Aorta (tissue), 5 donors: ENCODE data around the gene SLC25A23. TPM values are rescaled to one million over a fixed set of nuclear protein-coding genes. Genes with fewer than 3 reads are reported as not detected.
"Not testable (repeated sequence)": the region's sequence is repeated elsewhere in the genome, so short reads cannot be mapped to it uniquely, and the experiment has no call there.

Experiments used
- ATAC-seq: fragments of 200-7000 bp; cut with Tn5 transposase; one replicate; pipeline ENCODE4 v1.9.1; 2022; ENCODE audit warnings: moderate library complexity; ENCODE audit not compliant: low FRiP score
- DNase-seq, 2 donors: peaks; one replicate each; pipeline ENCODE4 v3.0.0-alpha.2; 2020
- H3K27ac ChIP-seq, 2 donors: one replicate each; pipeline ENCODE4 v1.5.1; 2013; ENCODE audit warnings: low read length in 2 of 2, mild to moderate bottlenecking in 2 of 2, moderate library complexity in 2 of 2, control low read depth in 1 of 2, inconsistent platforms in 1 of 2, low read depth in 1 of 2
- H3K27me3 ChIP-seq, 2 donors: one replicate each; pipeline ENCODE4 v1.6.1; 2013; ENCODE audit warnings: control low read depth in 1 of 2, low read length in 1 of 2, mild to moderate bottlenecking in 1 of 2, moderate library complexity in 1 of 2; ENCODE audit not compliant: insufficient read depth in 2 of 2, control insufficient read depth in 1 of 2
- H3K36me3 ChIP-seq, 2 donors: one replicate each; pipeline ENCODE4 v1.6.1; 2013; ENCODE audit warnings: control low read depth in 1 of 2, low read length in 1 of 2, mild to moderate bottlenecking in 1 of 2; ENCODE audit not compliant: insufficient read depth in 2 of 2, control insufficient read depth in 1 of 2
- H3K4me1 ChIP-seq, 2 donors: one replicate each; pipeline ENCODE4 v1.6.1; 2013; ENCODE audit warnings: low read length in 2 of 2, control low read depth in 1 of 2, mild to moderate bottlenecking in 1 of 2, moderate library complexity in 1 of 2; ENCODE audit not compliant: insufficient read depth in 2 of 2, control insufficient read depth in 1 of 2
- H3K4me3 ChIP-seq, 2 donors: one replicate each; pipeline ENCODE4 v1.5.1; 2013; ENCODE audit warnings: low read length in 2 of 2, control low read depth in 1 of 2, mild to moderate bottlenecking in 1 of 2
- H3K9me3 ChIP-seq: one replicate; pipeline ENCODE4 v1.6.1; 2013; ENCODE audit warnings: mild to moderate bottlenecking, low read length; ENCODE audit not compliant: control insufficient read depth
- WGBS, 2 donors: extraction: QIAGEN DNeasy Blood & Tissue Kit; methylation state at CpG; one replicate each; pipeline ENCODE4 v1.1.7; 2013; 5-methylcytosine and 5-hydroxymethylcytosine counted together
- intact Hi-C, 2 donors: fragments of 100-400 bp; cut with DNase I; formaldehyde crosslinking; loops; one replicate each; pipeline versions ENCODE4 v1.14.2 to v1.15.0; 2022
- long read RNA-seq, 2 donors: library from polyadenylated mRNA; unstranded; transcript quantifications; one replicate each; pipeline ENCODE4 v2.0.0, GENCODE V29; 2020 to 2021
- polyA plus RNA-seq, 2 donors: library from polyadenylated mRNA; stranded (reverse); fragments of 200-250 nt; gene quantifications; one replicate each; pipeline ENCODE4 v1.2.3, GENCODE V29; 2013
- total RNA-seq, 2 donors: library from RNA; stranded (reverse); fragmentation: NEBNext Ultra II Directional; extraction: Animal tissue kit (Norgen Biotek cat#: 25700); gene quantifications; one replicate each; pipeline ENCODE4 v1.2.1, GENCODE V29; 2021
- donor health status: healthy with polysubstance abuse.
- donor health status: Bipolar disorder and iron deficiency.
- donor health status: DM: no; HTN: no; CAD: no.
- donor health status: DM: no; HTN: no; CAD: no.
- donor health status: DM: yes; HTN: yes; CAD: no.

SLC25A23 gene
- 10 to 100 TPM; 52.8 to 59.0 TPM for total RNA-seq
- 10 to 100 TPM; 37.9 to 48.1 TPM for polyA plus RNA-seq
- long read RNA-seq, donor 1, partial matches to known transcripts: 1 of 11 reads
- long read RNA-seq, donor 1, other reads (novel, unspliced or antisense): 10 of 11 reads
- long read RNA-seq, donor 2, transcript SLC25A23-202 (10 exons, 3,425 nt): major isoform, 7 of 33 reads
- long read RNA-seq, donor 2, partial matches to known transcripts: 3 of 33 reads
- long read RNA-seq, donor 2, other reads (novel, unspliced or antisense): 20 of 33 reads

- Histone ChIP-seq H3K4me3 (peak within 1 kb of the TSS; percentile 78 to 86), H3K27ac (peak within 1 kb of the TSS in 1 of 2 donors; percentile 41), H3K27me3 (no peaks in the 10 kb centered on the region), H3K9me3 (no peaks in the 10 kb centered on the region), H3K36me3 (peaks cover 0 to 3% of the 10 kb centered on the region in 2 donors), H3K4me1 (no peaks in the 10 kb centered on the region)
- 1% methylated on average over 33 to 70 of the region's 70 CpGs for WGBS, 2 donors
- DNase-seq (peak; percentile 82 to 89), ATAC-seq (peak; percentile 83)
- intact Hi-C loops: loop anchor here in 1 of 2 donors (2.0 to 5.0 kb wide), 2 partner anchors 35 to 278 kb away; partner anchors contain the start of genes GPR108, KHSRP and TRIP10
Measured at GRCh38 chr19:6459262-6460098, at the start of gene SLC25A23. SLC25A23 (minus strand) TSS chr19:6459792; CDS start chr19:6459628, 164 bp downstream.

GRCh38 chr19:6508028-6508771 is 48.6 kb upstream of the SLC25A23 start:
- H3K4me1 ChIP-seq, H3K4me3 ChIP-seq, H3K27ac ChIP-seq, H3K9me3 ChIP-seq, intact Hi-C loops, DNase-seq, ATAC-seq, H3K27me3 ChIP-seq, H3K36me3 ChIP-seq: not testable (repeated sequence)
- 84 to 88% methylated on average over 9 of the region's 9 CpGs for WGBS, 2 donors

- ATAC-seq (no peak), DNase-seq (no peak)
- H3K27me3 ChIP-seq: no peaks in the 10 kb centered on the region
Measured at GRCh38 chr19:6503407-6504201, 44.0 kb upstream of the SLC25A23 start.

GRCh38 chr19:6501740-6502648 is 42.4 kb upstream of the SLC25A23 start, which contains the start of gene TUBB4A:
TUBB4A (minus strand) TSS chr19:6502309; CDS start chr19:6502212, 97 bp downstream.
- 1% methylated on average over 48 to 71 of the region's 71 CpGs for WGBS, 2 donors
- intact Hi-C loops: no loop called here
- H3K9me3 ChIP-seq: no peaks in the 10 kb centered on the region
- H3K27ac ChIP-seq: no peak within 1 kb of the TSS
- no peaks in the 10 kb centered on the region for H3K36me3 ChIP-seq
- ATAC-seq (peak; percentile 22), DNase-seq (no peak)
- no peaks in the 10 kb centered on the region for H3K4me1 ChIP-seq
- H3K27me3 ChIP-seq: no peaks in the 10 kb centered on the region
- H3K4me3 ChIP-seq: peak within 1 kb of the TSS in 1 of 2 donors; percentile 16

More at GRCh38 chr19:6503407-6504201, 44.0 kb upstream of the SLC25A23 start:
- H3K9me3 ChIP-seq: no peaks in the 10 kb centered on the region
- no peaks in the 10 kb centered on the region for H3K4me1 ChIP-seq
- no peak overlapping the region for H3K4me3 ChIP-seq
- H3K36me3 ChIP-seq: no peaks in the 10 kb centered on the region
- WGBS, 2 donors: 77 to 79% methylated on average over 9 of the region's 9 CpGs
- intact Hi-C loops: no loop called here
- no peak overlapping the region for H3K27ac ChIP-seq

- 50 to 54% methylated on average over 24 of the region's 24 CpGs for WGBS, 2 donors
- no peak overlapping the region for H3K27ac ChIP-seq
- ATAC-seq (no peak), DNase-seq (no peak)
- no peaks in the 10 kb centered on the region for H3K36me3 ChIP-seq
- H3K4me3 ChIP-seq: no peak overlapping the region
- H3K9me3 ChIP-seq: no peaks in the 10 kb centered on the region
- no peaks in the 10 kb centered on the region for H3K4me1 ChIP-seq
- intact Hi-C loops: no loop called here
- H3K27me3 ChIP-seq: no peaks in the 10 kb centered on the region
Measured at GRCh38 chr19:6500837-6501739, 41.5 kb upstream of the SLC25A23 start.

- Histone ChIP-seq H3K4me3 (no peak overlapping the region), H3K27me3 (no peaks in the 10 kb centered on the region)
- ATAC-seq: no peak
Measured at GRCh38 chr19:6499052-6499790, 39.6 kb upstream of the SLC25A23 start.

More at GRCh38 chr19:6499052-6499790, 39.6 kb upstream of the SLC25A23 start:
- H3K36me3 ChIP-seq: no peaks in the 10 kb centered on the region
- no peak overlapping the region for H3K27ac ChIP-seq
- DNase-seq: no peak
- 70 to 78% methylated on average over 17 of the region's 17 CpGs for WGBS, 2 donors
- intact Hi-C loops: no loop called here
- no peaks in the 10 kb centered on the region for H3K9me3 ChIP-seq
- no peaks in the 10 kb centered on the region for H3K4me1 ChIP-seq
